ENCODE measurements around the gene CHD6.
A peak's percentile ranks its signal among the peaks of the same experiment; 100 is the strongest.
"Not testable (repeated sequence)": the region's sequence is repeated elsewhere in the genome, so short reads cannot be mapped to it uniquely, and the experiment has no call there.

The CHD6 gene

GRCh38 chr20:41538810-41539596 lies 79.2 kb downstream of the CHD6 start:
- Histone ChIP-seq H3K14ac (ENCODE audit: low read length in 2 of 2) (no peak overlapping the region), H2AFZ (ENCODE audit: low read depth, low read length) (no peak overlapping the region), H2BK5ac (ENCODE audit: low read depth, low read length, poor library complexity, severe bottlenecking) (no peak overlapping the region), H3K27me3 (ENCODE audit: control insufficient read depth in 1 of 2, insufficient read depth in 1 of 2, low read length in 2 of 2) (no peaks in the 10 kb centered on the region), H2AK5ac (ENCODE audit: low read length, severe bottlenecking) (no peak overlapping the region), H3K18ac (ENCODE audit: low read depth in 1 of 2, low read length in 2 of 2) (no peak overlapping the region), H3K79me1 (replicated peaks; ENCODE audit: low read length, poor library complexity, severe bottlenecking) (peaks cover 23% of the 10 kb centered on the region), H3K27ac (ENCODE audit: low read length, poor library complexity, severe bottlenecking) (no peak overlapping the region), H3K36me3 (ENCODE audit: control insufficient read depth in 1 of 2, insufficient read depth in 2 of 2, low read depth in 1 of 2, low read length in 2 of 2) (peaks cover 5 to 15% of the 10 kb centered on the region in 2 experiments), H3K4ac (ENCODE audit: low read depth in 1 of 2, low read length in 2 of 2) (no peak overlapping the region), H4K8ac (ENCODE audit: low read length) (no peak overlapping the region), H3K4me2 (ENCODE audit: low read length, poor library complexity, severe bottlenecking) (no peak overlapping the region), H2BK12ac (ENCODE audit: low read length in 2 of 2) (no peak overlapping the region), H3K9me3 (ENCODE audit: control insufficient read depth, low read length) (no peaks in the 10 kb centered on the region), H2BK120ac (ENCODE audit: low read depth, low read length) (no peak overlapping the region), H3K23ac (ENCODE audit: low read length in 2 of 2) (no peak overlapping the region), H3K4me3 (ENCODE audit: insufficient read depth in 1 of 2, low read depth in 1 of 2, low read length in 2 of 2) (no peak overlapping the region), H2BK15ac (ENCODE audit: low read depth, poor library complexity, severe bottlenecking) (no peak overlapping the region), H3K4me1 (ENCODE audit: control insufficient read depth, insufficient read depth, low read depth, low read length) (peaks cover 4% of the 10 kb centered on the region), H4K91ac (ENCODE audit: low read length) (no peak overlapping the region), H3K9ac (ENCODE audit: low read length) (no peak overlapping the region)
- DNase-seq: no peak
- WGBS: over 99% methylated on average over 5 of the region's 8 CpGs

- Histone ChIP-seq H3K23ac (ENCODE audit: low read length in 2 of 2) (no peak overlapping the region), H3K14ac (ENCODE audit: low read length in 2 of 2) (no peak overlapping the region), H4K8ac (ENCODE audit: low read length) (no peak overlapping the region), H3K4me1 (ENCODE audit: control insufficient read depth, insufficient read depth, low read depth, low read length) (peaks cover 4% of the 10 kb centered on the region), H2AK5ac (ENCODE audit: low read length, severe bottlenecking) (no peak overlapping the region), H3K36me3 (ENCODE audit: control insufficient read depth in 1 of 2, insufficient read depth in 2 of 2, low read depth in 1 of 2, low read length in 2 of 2) (peaks cover 8 to 20% of the 10 kb centered on the region in 2 experiments), H3K4ac (ENCODE audit: low read depth in 1 of 2, low read length in 2 of 2) (no peak overlapping the region), H3K27ac (ENCODE audit: low read length, poor library complexity, severe bottlenecking) (no peak overlapping the region), H3K79me1 (replicated peaks; ENCODE audit: low read length, poor library complexity, severe bottlenecking) (peaks cover 27% of the 10 kb centered on the region), H2BK15ac (ENCODE audit: low read depth, poor library complexity, severe bottlenecking) (no peak overlapping the region), H2BK5ac (ENCODE audit: low read depth, low read length, poor library complexity, severe bottlenecking) (no peak overlapping the region), H3K18ac (ENCODE audit: low read depth in 1 of 2, low read length in 2 of 2) (no peak overlapping the region), H2BK120ac (ENCODE audit: low read depth, low read length) (no peak overlapping the region), H3K4me3 (ENCODE audit: insufficient read depth in 1 of 2, low read depth in 1 of 2, low read length in 2 of 2) (no peak overlapping the region), H3K27me3 (ENCODE audit: control insufficient read depth in 1 of 2, insufficient read depth in 1 of 2, low read length in 2 of 2) (no peaks in the 10 kb centered on the region), H2AFZ (ENCODE audit: low read depth, low read length) (no peak overlapping the region), H2BK12ac (ENCODE audit: low read length in 2 of 2) (no peak overlapping the region), H3K9ac (ENCODE audit: low read length) (no peak overlapping the region), H3K4me2 (ENCODE audit: low read length, poor library complexity, severe bottlenecking) (no peak overlapping the region), H3K9me3 (ENCODE audit: control insufficient read depth, low read length) (no peaks in the 10 kb centered on the region), H4K91ac (ENCODE audit: low read length) (no peak overlapping the region)
- no peak for DNase-seq
- 96% methylated on average over 4 of the region's 4 CpGs for WGBS
Measured at GRCh38 chr20:41537865-41538264, 80.3 kb downstream of the CHD6 start.

GRCh38 chr20:41535551-41535950 lies 82.6 kb downstream of the CHD6 start:
- not testable (repeated sequence) for H3K4me3 ChIP-seq (ENCODE audit: insufficient read depth in 1 of 2, low read depth in 1 of 2, low read length in 2 of 2); H4K8ac ChIP-seq (ENCODE audit: low read length); H3K18ac ChIP-seq (ENCODE audit: low read depth in 1 of 2, low read length in 2 of 2); H4K91ac ChIP-seq (ENCODE audit: low read length); H3K4me2 ChIP-seq (ENCODE audit: low read length, poor library complexity, severe bottlenecking); H2BK12ac ChIP-seq (ENCODE audit: low read length in 2 of 2); H3K27ac ChIP-seq (ENCODE audit: low read length, poor library complexity, severe bottlenecking); H2AFZ ChIP-seq (ENCODE audit: low read depth, low read length); H3K23ac ChIP-seq (ENCODE audit: low read length in 2 of 2); H2AK5ac ChIP-seq (ENCODE audit: low read length, severe bottlenecking); H3K4ac ChIP-seq (ENCODE audit: low read depth in 1 of 2, low read length in 2 of 2); H3K14ac ChIP-seq (ENCODE audit: low read length in 2 of 2); H2BK15ac ChIP-seq (ENCODE audit: low read depth, poor library complexity, severe bottlenecking); H3K27me3 ChIP-seq (ENCODE audit: control insufficient read depth in 1 of 2, insufficient read depth in 1 of 2, low read length in 2 of 2); DNase-seq; H3K9ac ChIP-seq (ENCODE audit: low read length); H2BK120ac ChIP-seq (ENCODE audit: low read depth, low read length); H2BK5ac ChIP-seq (ENCODE audit: low read depth, low read length, poor library complexity, severe bottlenecking); H3K9me3 ChIP-seq (ENCODE audit: control insufficient read depth, low read length); H3K4me1 ChIP-seq (ENCODE audit: control insufficient read depth, insufficient read depth, low read depth, low read length)
- Histone ChIP-seq H3K79me1 (replicated peaks; ENCODE audit: low read length, poor library complexity, severe bottlenecking) (peaks cover 30% of the 10 kb centered on the region), H3K36me3 (ENCODE audit: control insufficient read depth in 1 of 2, insufficient read depth in 2 of 2, low read depth in 1 of 2, low read length in 2 of 2) (peaks cover 14 to 41% of the 10 kb centered on the region in 2 experiments)
- WGBS: 100% methylated on average over 1 of the region's 1 CpG

GRCh38 chr20:41534842-41535241 lies 83.3 kb downstream of the CHD6 start:
- no peak overlapping the region for H2BK120ac ChIP-seq (ENCODE audit: low read depth, low read length)
- no peak overlapping the region for H3K4me2 ChIP-seq (ENCODE audit: low read length, poor library complexity, severe bottlenecking)
- H4K8ac ChIP-seq (ENCODE audit: low read length): no peak overlapping the region
- no peaks in the 10 kb centered on the region for H3K27me3 ChIP-seq (ENCODE audit: control insufficient read depth in 1 of 2, insufficient read depth in 1 of 2, low read length in 2 of 2)
- H3K18ac ChIP-seq (ENCODE audit: low read depth in 1 of 2, low read length in 2 of 2): no peak overlapping the region
- H3K4me1 ChIP-seq (ENCODE audit: control insufficient read depth, insufficient read depth, low read depth, low read length): peaks cover 5% of the 10 kb centered on the region
- peaks cover 14 to 40% of the 10 kb centered on the region in 2 experiments for H3K36me3 ChIP-seq (ENCODE audit: control insufficient read depth in 1 of 2, insufficient read depth in 2 of 2, low read depth in 1 of 2, low read length in 2 of 2)
- H3K14ac ChIP-seq (ENCODE audit: low read length in 2 of 2): no peak overlapping the region
- peaks cover 33% of the 10 kb centered on the region for H3K79me1 ChIP-seq (replicated peaks; ENCODE audit: low read length, poor library complexity, severe bottlenecking)
- H3K9me3 ChIP-seq (ENCODE audit: control insufficient read depth, low read length): no peaks in the 10 kb centered on the region
- H3K23ac ChIP-seq (ENCODE audit: low read length in 2 of 2): no peak overlapping the region
- no peak overlapping the region for H3K27ac ChIP-seq (ENCODE audit: low read length, poor library complexity, severe bottlenecking)
- 80% methylated on average over 2 of the region's 2 CpGs for WGBS
- no peak overlapping the region for H2BK12ac ChIP-seq (ENCODE audit: low read length in 2 of 2)
- H2BK5ac ChIP-seq (ENCODE audit: low read depth, low read length, poor library complexity, severe bottlenecking): no peak overlapping the region
- no peak overlapping the region for H4K91ac ChIP-seq (ENCODE audit: low read length)
- no peak overlapping the region for H3K4me3 ChIP-seq (ENCODE audit: insufficient read depth in 1 of 2, low read depth in 1 of 2, low read length in 2 of 2)
- H2AFZ ChIP-seq (ENCODE audit: low read depth, low read length): no peak overlapping the region
- no peak overlapping the region for H3K4ac ChIP-seq (ENCODE audit: low read depth in 1 of 2, low read length in 2 of 2)
- H2AK5ac ChIP-seq (ENCODE audit: low read length, severe bottlenecking): no peak overlapping the region
- DNase-seq: peak; percentile 10
- no peak overlapping the region for H3K9ac ChIP-seq (ENCODE audit: low read length)
- no peak overlapping the region for H2BK15ac ChIP-seq (ENCODE audit: low read depth, poor library complexity, severe bottlenecking)
